Karpas-422 (cell line): ENCODE results near the gene RBP7. TPM values are rescaled to one million over a fixed set of nuclear protein-coding genes. Genes with fewer than 3 reads are reported as not detected.

Experiments used
- DNase-seq: peaks from one replicate; pipeline ENCODE4 v3.0.0-alpha.2; 2015
- H2AFZ ChIP-seq: fragments of 200-600 bp; sonication (generic); 2 replicates; pipeline ENCODE4 v1.6.1; 2014; ENCODE audit warnings: antibody characterized with exemption, low read length, mixed read lengths
- H3K27ac ChIP-seq: fragments of 200-600 bp; sonication (generic); 2 replicates; pipeline ENCODE4 v1.5.1; 2014; ENCODE audit warnings: mild to moderate bottlenecking, low read length, moderate library complexity
- H3K27me3 ChIP-seq: fragments of 200-600 bp; sonication (generic); 2 replicates; pipeline ENCODE4 v1.6.1; 2014; ENCODE audit warnings: low read length, mixed read lengths
- H3K36me3 ChIP-seq: fragments of 200-600 bp; sonication (generic); 2 replicates; pipeline ENCODE4 v1.6.1; 2014; ENCODE audit warnings: low read length, mixed read lengths; ENCODE audit not compliant: insufficient read depth
- H3K4me1 ChIP-seq: fragments of 200-600 bp; sonication (generic); 2 replicates; pipeline ENCODE4 v1.6.1; 2014; ENCODE audit warnings: mild to moderate bottlenecking, low read length, mixed read lengths
- H3K4me2 ChIP-seq: fragments of 200-600 bp; sonication (generic); 2 replicates; pipeline ENCODE4 v1.6.1; 2014; ENCODE audit warnings: low read length, low read depth, mild to moderate bottlenecking; ENCODE audit not compliant: poor library complexity, severe bottlenecking
- H3K4me3 ChIP-seq: fragments of 200-600 bp; sonication (generic); 2 replicates; pipeline ENCODE4 v1.5.1; 2014; ENCODE audit warnings: mild to moderate bottlenecking, antibody characterized with exemption, low read length, mixed read lengths
- H3K79me2 ChIP-seq: fragments of 200-600 bp; sonication (generic); 2 replicates; pipeline ENCODE4 v1.6.1; 2014; ENCODE audit warnings: mild to moderate bottlenecking, low read length, mixed read lengths
- H3K9ac ChIP-seq: fragments of 200-600 bp; sonication (generic); 2 replicates; pipeline ENCODE4 v1.6.0; 2014; ENCODE audit warnings: low read length
- H3K9me2 ChIP-seq: fragments of 200-600 bp; sonication (generic), shearing (Covaris generic); replicated peaks from 2 replicates; pipeline ENCODE4 v1.6.0; 2014; ENCODE audit warnings: mild to moderate bottlenecking, low read length, moderate library complexity; ENCODE audit not compliant: insufficient read depth
- H3K9me3 ChIP-seq: fragments of 300-700, 200-600 bp; sonication (generic); 2 replicates; pipeline ENCODE4 v1.6.1; 2014; ENCODE audit warnings: low read length, mixed read lengths
- H4K20me1 ChIP-seq: fragments of 200-600 bp; sonication (generic); 2 replicates; pipeline ENCODE4 v1.6.1; 2014; ENCODE audit warnings: mild to moderate bottlenecking, antibody characterized with exemption, low read length, low read depth; ENCODE audit not compliant: insufficient read depth
- total RNA-seq: library from RNA; depleted of rRNA; stranded (reverse); fragments of >200 nt; shearing (Covaris generic); gene quantifications from 2 replicates; pipeline ENCODE4 v1.2.3, GENCODE V29; 2014; ENCODE audit warnings: low replicate concordance

Gene RBP7
- total RNA-seq, 1 experiment from 2014 or later = not detected

DNA sequence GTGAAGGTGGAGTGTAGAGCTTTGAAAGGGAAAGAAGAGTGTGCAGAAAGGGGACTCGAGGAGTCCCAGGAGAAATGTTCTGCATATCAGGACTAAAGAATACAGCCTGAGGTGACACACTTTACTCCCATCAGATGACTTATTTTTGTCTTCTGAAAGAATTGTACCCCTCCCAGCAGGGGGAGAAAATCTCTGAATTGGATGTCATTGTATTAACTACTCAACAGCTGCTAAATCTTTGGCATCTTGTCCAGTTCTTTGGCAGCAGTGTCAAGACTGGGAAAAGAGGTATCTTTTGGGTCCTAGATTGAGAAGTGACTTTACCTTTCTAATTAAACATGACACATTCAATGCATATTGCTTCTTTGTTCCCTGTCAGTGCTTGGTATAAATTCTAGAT lies 54.6 kb downstream of the RBP7 start:
- H3K27me3 ChIP-seq = no peaks in the 10 kb centered on the region
- H3K4me1 ChIP-seq = no peaks in the 10 kb centered on the region
- H3K9me3 ChIP-seq = no peaks in the 10 kb centered on the region
- no peak for DNase-seq
- no peaks in the 10 kb centered on the region for H3K36me3 ChIP-seq
- H3K27ac ChIP-seq = no peak overlapping the region
- H3K9ac ChIP-seq = no peak overlapping the region
- H3K79me2 ChIP-seq = peaks cover 86% of the 10 kb centered on the region
- no peaks in the 10 kb centered on the region for H3K9me2 ChIP-seq
- no peak overlapping the region for H2AFZ ChIP-seq
- no peaks in the 10 kb centered on the region for H4K20me1 ChIP-seq
- H3K4me2 ChIP-seq = no peak overlapping the region
- H3K4me3 ChIP-seq = no peak overlapping the region

DNA sequence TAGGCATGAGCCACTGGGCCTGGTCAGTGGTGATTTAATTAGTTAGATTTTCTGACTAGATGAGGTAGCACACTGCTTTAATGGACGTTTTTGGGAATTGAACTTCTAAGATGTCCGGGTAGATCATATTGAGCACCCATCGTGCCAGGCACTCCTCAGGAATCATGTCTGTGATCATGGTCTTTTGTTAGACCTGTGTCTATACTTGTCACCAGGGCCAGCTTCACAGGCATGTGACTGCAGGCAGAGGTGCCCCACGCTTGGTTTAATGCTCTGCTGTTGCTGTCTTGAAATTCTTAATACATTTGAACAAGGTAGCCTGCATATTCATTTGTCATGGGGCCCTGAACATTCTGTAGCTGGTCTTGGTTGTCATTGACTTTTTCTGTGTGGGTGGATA lies 55.3 kb downstream of the RBP7 start:
- Histone ChIP-seq H3K36me3 (no peaks in the 10 kb centered on the region), H3K79me2 (peaks cover 86% of the 10 kb centered on the region), H3K4me3 (no peak overlapping the region), H3K27me3 (no peaks in the 10 kb centered on the region), H3K9me3 (no peaks in the 10 kb centered on the region), H3K4me2 (no peak overlapping the region), H2AFZ (no peak overlapping the region), H3K9me2 (no peaks in the 10 kb centered on the region), H3K9ac (no peak overlapping the region), H3K4me1 (no peaks in the 10 kb centered on the region), H3K27ac (no peak overlapping the region), H4K20me1 (no peaks in the 10 kb centered on the region)
- DNase-seq = no peak

DNA sequence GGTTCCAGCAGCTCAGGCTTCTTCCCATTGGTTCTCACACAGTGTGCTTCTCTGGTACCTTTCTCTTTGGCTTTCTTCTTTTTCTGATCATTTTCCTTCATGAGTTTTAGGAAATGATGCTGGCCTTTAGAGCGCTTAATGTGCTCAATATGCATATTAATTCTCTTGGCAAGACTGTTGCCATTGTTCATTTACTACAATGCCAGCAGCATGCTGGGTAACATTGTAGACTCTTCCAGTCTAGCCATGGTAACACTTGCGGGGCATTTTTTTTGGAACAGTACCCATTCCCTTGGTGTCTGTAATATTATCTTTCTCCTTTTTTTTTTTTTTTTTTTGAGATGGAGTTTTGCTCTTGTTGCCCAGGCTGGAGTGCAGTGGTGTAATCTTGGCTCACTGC lies 57.4 kb downstream of the RBP7 start:
- Histone ChIP-seq H3K27ac (no peak overlapping the region), H3K27me3 (no peaks in the 10 kb centered on the region), H4K20me1 (no peaks in the 10 kb centered on the region), H3K79me2 (peaks cover 87% of the 10 kb centered on the region), H2AFZ (no peak overlapping the region), H3K9me2 (no peaks in the 10 kb centered on the region), H3K4me3 (no peak overlapping the region), H3K4me2 (no peak overlapping the region), H3K9ac (no peak overlapping the region), H3K9me3 (no peaks in the 10 kb centered on the region), H3K4me1 (no peaks in the 10 kb centered on the region), H3K36me3 (no peaks in the 10 kb centered on the region)
- DNase-seq = no peak

DNA sequence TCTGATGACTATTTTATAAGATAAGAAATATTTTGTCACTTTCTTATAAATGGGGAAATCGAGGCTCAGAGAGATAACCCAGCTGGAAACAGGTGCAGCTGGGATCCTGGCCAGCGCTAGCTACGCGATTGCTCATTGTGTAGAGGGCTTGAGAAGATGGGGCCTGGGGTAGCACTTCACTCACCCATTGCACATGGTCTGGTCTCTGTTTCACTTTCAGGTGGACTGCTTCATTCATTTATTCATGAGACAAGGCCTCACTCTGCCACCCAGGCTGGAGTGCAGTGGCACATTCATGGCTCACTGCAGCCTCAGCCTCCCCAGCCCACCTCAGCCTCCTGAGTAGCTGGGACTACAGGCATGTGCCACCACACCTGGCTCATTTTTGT lies 59.6 kb downstream of the RBP7 start:
- no peaks in the 10 kb centered on the region for H4K20me1 ChIP-seq
- no peaks in the 10 kb centered on the region for H3K36me3 ChIP-seq
- H3K4me2 ChIP-seq = no peak overlapping the region
- H3K27me3 ChIP-seq = no peaks in the 10 kb centered on the region
- no peak for DNase-seq
- peaks cover 89% of the 10 kb centered on the region for H3K79me2 ChIP-seq
- no peak overlapping the region for H3K4me3 ChIP-seq
- no peaks in the 10 kb centered on the region for H3K4me1 ChIP-seq
- no peaks in the 10 kb centered on the region for H3K9me2 ChIP-seq
- no peak overlapping the region for H2AFZ ChIP-seq
- no peak overlapping the region for H3K9ac ChIP-seq
- no peaks in the 10 kb centered on the region for H3K9me3 ChIP-seq
- no peak overlapping the region for H3K27ac ChIP-seq

DNA sequence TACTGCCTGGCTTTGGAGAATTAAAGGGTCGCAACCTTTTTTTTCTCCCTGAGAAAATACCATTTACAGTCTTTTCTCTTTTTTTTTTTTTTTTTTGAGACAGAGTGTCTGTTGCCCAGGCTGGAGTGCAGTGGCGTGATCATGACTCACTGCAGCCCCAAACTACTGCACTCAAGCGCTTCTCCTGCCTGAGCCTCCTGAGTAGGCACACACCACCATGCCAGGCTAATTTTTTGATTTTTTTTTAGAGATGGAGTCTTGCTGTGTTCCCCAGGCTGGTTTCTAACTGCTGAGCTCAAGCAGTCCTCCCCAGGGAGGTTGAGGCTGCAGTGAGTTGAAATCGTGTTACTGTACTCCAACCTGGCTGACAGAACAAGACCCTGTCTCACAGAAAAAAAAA lies 60.3 kb downstream of the RBP7 start:
- H3K79me2 ChIP-seq = peaks cover 84% of the 10 kb centered on the region
- no peak overlapping the region for H2AFZ ChIP-seq
- no peak overlapping the region for H3K27ac ChIP-seq
- H4K20me1 ChIP-seq = no peaks in the 10 kb centered on the region
- H3K36me3 ChIP-seq = no peaks in the 10 kb centered on the region
- H3K4me3 ChIP-seq = no peak overlapping the region
- no peaks in the 10 kb centered on the region for H3K9me3 ChIP-seq
- no peaks in the 10 kb centered on the region for H3K9me2 ChIP-seq
- H3K9ac ChIP-seq = no peak overlapping the region
- no peak for DNase-seq
- H3K27me3 ChIP-seq = no peaks in the 10 kb centered on the region
- H3K4me1 ChIP-seq = no peaks in the 10 kb centered on the region
- H3K4me2 ChIP-seq = no peak overlapping the region

DNA sequence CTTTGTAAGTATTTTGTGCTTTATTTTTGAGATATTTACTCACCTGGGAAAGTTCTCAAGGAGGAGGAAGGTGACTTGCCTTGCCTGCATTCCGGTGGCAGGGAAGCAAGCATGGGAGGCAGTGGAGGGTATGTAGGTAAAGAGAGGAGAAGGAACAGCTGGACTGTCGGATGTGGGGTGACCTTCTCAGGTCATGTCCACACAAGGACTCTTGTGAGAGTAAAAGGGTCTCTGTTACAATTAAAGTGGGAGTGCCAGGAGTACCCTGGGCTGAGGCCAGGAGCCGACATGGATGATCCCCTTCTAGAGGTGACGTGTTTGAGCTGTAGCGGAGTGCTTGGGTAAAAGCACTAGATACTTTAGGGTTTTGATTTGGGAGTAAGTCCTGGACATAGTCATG lies 60.8 kb downstream of the RBP7 start:
- no peak overlapping the region for H3K27ac ChIP-seq
- peaks cover 79% of the 10 kb centered on the region for H3K79me2 ChIP-seq
- H3K4me1 ChIP-seq = no peaks in the 10 kb centered on the region
- no peak for DNase-seq
- H2AFZ ChIP-seq = no peak overlapping the region
- H4K20me1 ChIP-seq = no peaks in the 10 kb centered on the region
- no peak overlapping the region for H3K9ac ChIP-seq
- H3K4me3 ChIP-seq = no peak overlapping the region
- H3K9me2 ChIP-seq = no peaks in the 10 kb centered on the region
- H3K27me3 ChIP-seq = no peaks in the 10 kb centered on the region
- H3K9me3 ChIP-seq = no peaks in the 10 kb centered on the region
- no peaks in the 10 kb centered on the region for H3K36me3 ChIP-seq
- H3K4me2 ChIP-seq = no peak overlapping the region

DNA sequence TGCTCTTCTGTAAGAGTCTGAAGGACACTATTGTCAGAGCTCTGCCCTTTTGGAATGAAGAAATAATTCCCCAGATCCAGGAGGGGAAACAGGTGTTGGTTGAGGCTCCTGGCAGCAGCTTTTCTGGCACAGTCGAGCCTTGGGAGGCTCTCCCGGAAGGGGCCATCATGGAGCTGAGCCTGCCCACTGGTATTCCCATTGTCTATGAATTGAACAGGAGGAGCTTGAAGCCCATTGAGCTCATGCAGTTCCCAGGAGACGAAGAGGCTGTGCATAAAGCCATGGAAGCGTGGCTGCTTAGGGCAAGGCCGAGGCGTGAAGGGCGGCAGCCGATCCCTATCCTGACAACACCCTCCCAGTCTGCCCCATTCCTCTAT lies 62.3 kb downstream of the RBP7 start:
- Histone ChIP-seq H4K20me1 (no peaks in the 10 kb centered on the region), H3K27me3 (no peaks in the 10 kb centered on the region), H3K36me3 (no peaks in the 10 kb centered on the region), H3K79me2 (peaks cover 83% of the 10 kb centered on the region), H3K4me1 (no peaks in the 10 kb centered on the region), H3K9me2 (no peaks in the 10 kb centered on the region), H2AFZ (no peak overlapping the region), H3K27ac (no peak overlapping the region), H3K4me2 (no peak overlapping the region), H3K9me3 (no peaks in the 10 kb centered on the region), H3K4me3 (no peak overlapping the region), H3K9ac (no peak overlapping the region)
- no peak for DNase-seq

DNA sequence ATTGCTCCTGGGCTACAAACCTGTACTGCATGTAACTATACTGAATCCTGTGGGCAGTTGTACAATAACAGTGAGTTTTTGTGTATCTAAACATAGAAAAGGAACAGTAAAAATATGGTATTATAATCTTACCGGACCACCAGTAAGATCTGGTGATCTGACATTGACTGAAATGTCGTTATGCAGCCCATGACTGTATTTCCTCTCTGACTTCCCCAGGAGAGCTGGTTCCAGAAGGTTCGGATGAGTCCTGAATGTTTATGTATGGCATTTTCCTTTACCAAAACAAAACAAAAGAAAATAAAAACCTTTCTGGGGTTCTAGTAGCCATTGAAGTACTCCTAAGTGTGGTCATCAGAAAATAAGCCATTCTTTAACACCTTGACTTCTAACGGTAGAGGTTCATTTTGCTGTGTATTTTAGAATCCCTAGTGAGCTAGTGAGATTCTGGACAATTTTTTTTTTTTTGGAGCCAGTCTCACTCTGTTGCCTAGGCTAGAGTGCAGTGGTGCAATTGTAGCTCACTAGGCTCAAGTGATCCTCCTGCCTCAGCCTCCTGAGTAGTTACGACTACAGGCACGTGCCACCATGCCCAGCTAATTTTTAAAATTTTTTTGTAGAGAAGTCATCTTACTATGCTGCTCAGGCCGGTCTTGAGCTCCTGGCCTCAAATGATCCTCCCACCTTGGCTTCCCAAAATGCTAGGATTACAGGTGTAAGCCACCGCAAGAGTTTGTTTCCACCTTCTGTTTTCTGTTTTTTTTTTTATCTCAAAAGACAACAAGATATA lies 63.5 kb downstream of the RBP7 start:
- no peaks in the 10 kb centered on the region for H3K9me2 ChIP-seq
- no peak overlapping the region for H3K27ac ChIP-seq
- H3K4me3 ChIP-seq = no peak overlapping the region
- no peaks in the 10 kb centered on the region for H3K27me3 ChIP-seq
- no peaks in the 10 kb centered on the region for H3K9me3 ChIP-seq
- no peak overlapping the region for H2AFZ ChIP-seq
- no peak overlapping the region for H3K4me2 ChIP-seq
- peaks cover 81% of the 10 kb centered on the region for H3K79me2 ChIP-seq
- H4K20me1 ChIP-seq = no peaks in the 10 kb centered on the region
- no peak overlapping the region for H3K9ac ChIP-seq
- H3K4me1 ChIP-seq = no peaks in the 10 kb centered on the region
- DNase-seq = no peak
- no peaks in the 10 kb centered on the region for H3K36me3 ChIP-seq
